Keratinocyte (primary cell): ENCODE results near the gene RARA. TPM values are rescaled to one million over a fixed set of nuclear protein-coding genes. Genes with fewer than 3 reads are reported as not detected.

Experiments
- DNase-seq: peaks from one replicate; pipeline ENCODE4 v3.0.0-alpha.2; 2011; ENCODE audit warnings: low read depth, missing footprints, low spot score
- FAIRE-seq: peaks from 2 replicates; lab custom pipeline; 2011; peaks lifted over from hg19 to GRCh38; lab: Jason Lieb, UNC
- H2AFZ ChIP-seq: 2 replicates; pipeline ENCODE4 v1.6.0; 2012; ENCODE audit warnings: low read length, control low read depth, inconsistent platforms; ENCODE audit not compliant: control insufficient read depth
- H3K27ac ChIP-seq: 2 replicates; pipeline ENCODE4 v1.5.1; 2011; ENCODE audit warnings: low read length; ENCODE audit not compliant: control insufficient read depth, insufficient read depth
- H3K27me3 ChIP-seq: 3 replicates; pipeline ENCODE4 v1.6.0; 2011; ENCODE audit warnings: low read length; ENCODE audit not compliant: control insufficient read depth, insufficient read depth; ENCODE audit errors: extremely low read depth
- H3K36me3 ChIP-seq, 2 experiments: 2 replicates in 1 of 2; 3 replicates in 1 of 2; pipeline ENCODE4 v1.5.1; 2011; ENCODE audit warnings: low read length in 2 of 2, mild to moderate bottlenecking in 1 of 2; ENCODE audit not compliant: control insufficient read depth in 2 of 2, insufficient read depth in 2 of 2; ENCODE audit errors: extremely low read depth in 1 of 2
- H3K4me1 ChIP-seq: 3 replicates; pipeline ENCODE4 v1.5.1; 2011; ENCODE audit warnings: low read length; ENCODE audit not compliant: control insufficient read depth, insufficient read depth; ENCODE audit errors: extremely low read depth
- H3K4me2 ChIP-seq: 3 replicates; pipeline ENCODE4 v1.6.0; 2011; ENCODE audit warnings: low read depth, low read length; ENCODE audit not compliant: control insufficient read depth, insufficient read depth; ENCODE audit errors: extremely low read depth
- H3K4me3 ChIP-seq, 3 experiments: fragments of 200-600 bp in 1 of 3; sonication (generic) in 1 of 3; 2 replicates in 2 of 3; 3 replicates in 1 of 3; pipeline ENCODE4 v1.5.1; 2011 to 2016; ENCODE audit warnings: low read length in 3 of 3, mild to moderate bottlenecking in 3 of 3, control low read depth in 2 of 3, inconsistent platforms in 1 of 3, low read depth in 1 of 3, mixed read lengths in 1 of 3, mixed run types in 1 of 3, moderate library complexity in 1 of 3; ENCODE audit not compliant: control insufficient read depth in 2 of 3, insufficient read depth in 2 of 3; ENCODE audit errors: extremely low read depth in 1 of 3
- H3K79me2 ChIP-seq: 2 replicates; pipeline ENCODE4 v1.6.0; 2012; ENCODE audit warnings: low read length; ENCODE audit not compliant: control insufficient read depth, insufficient read depth
- H3K9ac ChIP-seq: 3 replicates; pipeline ENCODE4 v1.6.0; 2011; ENCODE audit warnings: low read length; ENCODE audit not compliant: control insufficient read depth, insufficient read depth; ENCODE audit errors: extremely low read depth
- H3K9me1 ChIP-seq: 3 replicates; pipeline ENCODE4 v1.6.0; 2011; ENCODE audit warnings: low read length; ENCODE audit not compliant: control insufficient read depth, insufficient read depth; ENCODE audit errors: extremely low read depth
- H3K9me3 ChIP-seq: 2 replicates; pipeline ENCODE4 v1.5.1; 2012; ENCODE audit warnings: low read depth, low read length; ENCODE audit not compliant: control insufficient read depth
- H4K20me1 ChIP-seq: 3 replicates; pipeline ENCODE4 v1.6.0; 2011; ENCODE audit warnings: low read length; ENCODE audit not compliant: control insufficient read depth, insufficient read depth; ENCODE audit errors: extremely low read depth
- EZH2 ChIP-seq: IDR thresholded peaks from one replicate; pipeline ENCODE4 v1.6.1; 2012; ENCODE audit warnings: inconsistent platforms, mild to moderate bottlenecking, low read length, moderate library complexity
- dilution Hi-C: fragments of 300-500 bp; cut with MboI; formaldehyde crosslinking; loops from one replicate; pipeline ENCODE4 v1.7.0; 2020; ENCODE audit warnings: low sequenced_read_pairs; ENCODE audit not compliant: extremely low pct_ligation_motif_present
- polyA plus RNA-seq, 5 experiments: library from polyadenylated mRNA; depleted of rRNA in 3 of 5; stranded (reverse) in 3 of 5; stranded (forward) in 1 of 5; unstranded in 1 of 5; fragments of >200 nt; gene quantifications; 1 replicate in 1 of 5; 2 replicates in 3 of 5; 3 replicates in 1 of 5; pipeline versions ENCODE4 v1.2.1 to v1.2.3, GENCODE V29; 2011 to 2012; ENCODE audit warnings: missing spikeins in 2 of 5, low read depth in 1 of 5, low replicate concordance in 1 of 5
- TF ChIP-seq, protein P1 (sequence below), 3 experiments: IDR thresholded peaks in 1 of 3; conservative IDR thresholded peaks in 1 of 3; optimal IDR thresholded peaks in 1 of 3; 2 replicates in 2 of 3; 3 replicates in 1 of 3; pipeline versions ENCODE3 to v1.5.1; 2011; ENCODE audit warnings: low read length in 3 of 3, mild to moderate bottlenecking in 3 of 3, moderate library complexity in 2 of 3, control low read depth in 1 of 3, inconsistent platforms in 1 of 3; ENCODE audit not compliant: insufficient read depth in 2 of 3; ENCODE audit errors: extremely low read depth in 1 of 3

The RARA gene
- polyA plus RNA-seq, 1 donor (not counting 4 experiments of a cell fraction or from before 2014, with no cell fraction given): 3.8 TPM

DNA sequence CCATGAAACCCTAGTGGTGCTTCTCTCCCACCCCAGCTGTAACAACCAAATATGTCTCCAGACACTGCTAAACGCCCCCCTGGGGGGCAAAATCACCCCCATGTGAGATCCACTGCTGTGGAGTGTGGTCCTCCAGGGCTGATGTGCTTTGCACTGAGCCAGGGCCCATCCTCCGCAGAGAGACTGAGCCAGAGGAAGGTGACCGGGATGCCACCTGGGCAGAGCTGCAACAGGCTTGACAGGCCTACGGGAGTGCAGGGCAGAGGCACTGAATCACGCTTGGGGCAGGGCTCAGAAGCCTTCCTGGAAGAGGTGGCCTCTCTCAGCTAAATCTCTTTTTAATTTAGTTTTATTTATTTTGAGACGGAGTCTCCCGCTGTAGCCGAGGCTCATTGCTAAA is 51.1 kb downstream of the RARA start:
- Histone ChIP-seq H3K27me3 (no peaks in the 10 kb centered on the region), H3K4me3 (no peak overlapping the region), H2AFZ (no peak overlapping the region), H3K79me2 (no peaks in the 10 kb centered on the region), H4K20me1 (no peaks in the 10 kb centered on the region), H3K9me3 (no peaks in the 10 kb centered on the region), H3K4me1 (peaks cover 3% of the 10 kb centered on the region), H3K27ac (no peak overlapping the region), H3K9ac (no peak overlapping the region), H3K9me1 (no peaks in the 10 kb centered on the region), H3K36me3 (peaks cover 3 to 4% of the 10 kb centered on the region in 2 experiments), H3K4me2 (no peak overlapping the region)
- no peak for DNase-seq
- dilution Hi-C loops: loop anchor here (5.0 kb wide), 1 partner anchor 58 kb away; no protein-coding TSS in a partner anchor
- TF ChIP-seq EZH2: no peak
- TF ChIP-seq, protein P1, sequence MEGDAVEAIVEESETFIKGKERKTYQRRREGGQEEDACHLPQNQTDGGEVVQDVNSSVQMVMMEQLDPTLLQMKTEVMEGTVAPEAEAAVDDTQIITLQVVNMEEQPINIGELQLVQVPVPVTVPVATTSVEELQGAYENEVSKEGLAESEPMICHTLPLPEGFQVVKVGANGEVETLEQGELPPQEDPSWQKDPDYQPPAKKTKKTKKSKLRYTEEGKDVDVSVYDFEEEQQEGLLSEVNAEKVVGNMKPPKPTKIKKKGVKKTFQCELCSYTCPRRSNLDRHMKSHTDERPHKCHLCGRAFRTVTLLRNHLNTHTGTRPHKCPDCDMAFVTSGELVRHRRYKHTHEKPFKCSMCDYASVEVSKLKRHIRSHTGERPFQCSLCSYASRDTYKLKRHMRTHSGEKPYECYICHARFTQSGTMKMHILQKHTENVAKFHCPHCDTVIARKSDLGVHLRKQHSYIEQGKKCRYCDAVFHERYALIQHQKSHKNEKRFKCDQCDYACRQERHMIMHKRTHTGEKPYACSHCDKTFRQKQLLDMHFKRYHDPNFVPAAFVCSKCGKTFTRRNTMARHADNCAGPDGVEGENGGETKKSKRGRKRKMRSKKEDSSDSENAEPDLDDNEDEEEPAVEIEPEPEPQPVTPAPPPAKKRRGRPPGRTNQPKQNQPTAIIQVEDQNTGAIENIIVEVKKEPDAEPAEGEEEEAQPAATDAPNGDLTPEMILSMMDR (optimal IDR thresholded peaks at IDR 0.05 in 1 of 3, IDR thresholded peaks at IDR 0.05 in 1 of 3, conservative IDR thresholded peaks at IDR 0.05 in 1 of 3; ENCODE audit: extremely low read depth in 1 of 3, insufficient read depth in 2 of 3, low read length in 3 of 3): no peak
- FAIRE-seq: no peak

DNA sequence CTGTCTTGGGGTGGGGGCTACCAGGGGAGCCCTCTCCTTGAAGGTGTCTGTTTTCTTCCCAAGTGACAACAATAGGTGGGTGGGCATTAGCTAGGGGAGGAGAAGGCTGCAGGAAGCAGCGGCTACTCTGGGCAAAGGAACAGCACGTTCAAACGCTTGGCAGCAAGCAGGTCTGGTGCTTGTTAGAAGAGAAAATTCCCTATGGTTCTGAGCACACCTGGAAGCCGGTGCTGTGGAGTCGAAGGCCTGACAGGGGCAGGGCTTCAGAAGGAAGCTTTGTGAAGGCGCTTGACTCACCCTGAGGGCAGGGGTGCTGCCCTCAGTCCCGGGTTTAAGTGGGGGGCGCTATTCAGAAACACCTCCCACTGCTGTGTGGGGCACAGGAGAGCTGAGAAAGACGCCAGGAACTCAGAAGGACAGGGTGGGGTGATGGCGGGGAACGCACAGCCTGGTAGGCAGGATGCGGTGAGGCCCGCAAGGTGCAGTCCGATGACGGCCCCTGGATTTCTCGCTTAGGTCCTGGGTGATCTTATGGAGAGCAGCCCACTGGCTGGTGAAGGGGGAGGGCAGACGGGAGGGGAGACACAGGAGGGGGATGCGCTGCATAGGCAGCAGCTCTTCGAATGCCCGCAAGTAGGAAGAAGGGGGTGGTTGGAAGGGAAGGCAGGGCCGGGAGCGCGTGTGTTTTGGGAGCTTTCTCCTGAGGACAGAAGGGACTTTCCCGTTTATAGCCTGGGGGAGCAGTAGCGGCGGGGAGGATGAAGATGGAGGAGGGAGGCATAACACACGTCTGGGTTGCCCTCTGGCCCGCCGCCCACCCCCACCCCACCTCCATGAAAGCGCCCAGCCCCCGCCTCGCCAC is 52.3 kb downstream of the RARA start:
- DNase-seq (no peak), FAIRE-seq (no peak)
- Histone ChIP-seq H3K36me3 (no peaks in the 10 kb centered on the region), H3K9ac (no peak overlapping the region), H3K9me3 (no peaks in the 10 kb centered on the region), H3K9me1 (no peaks in the 10 kb centered on the region), H3K27me3 (no peaks in the 10 kb centered on the region), H3K27ac (no peak overlapping the region), H3K4me3 (no peak overlapping the region), H2AFZ (no peak overlapping the region), H3K79me2 (no peaks in the 10 kb centered on the region), H4K20me1 (no peaks in the 10 kb centered on the region), H3K4me1 (peaks cover 3% of the 10 kb centered on the region), H3K4me2 (no peak overlapping the region)
- dilution Hi-C loops: loop anchor here (5.0 kb wide), 1 partner anchor 59 kb away; no protein-coding TSS in a partner anchor
- TF ChIP-seq EZH2: no peak
- TF ChIP-seq, protein P1 (optimal IDR thresholded peaks at IDR 0.05 in 1 of 3, IDR thresholded peaks at IDR 0.05 in 1 of 3, conservative IDR thresholded peaks at IDR 0.05 in 1 of 3; ENCODE audit: extremely low read depth in 1 of 3, insufficient read depth in 2 of 3, low read length in 3 of 3): no peak
